Mononuclear cell (primary cell): ENCODE measurements around the gene MED13L. TPM values are rescaled to one million over a fixed set of nuclear protein-coding genes. Genes with fewer than 3 reads are reported as not detected.

Source experiments
- H3K27me3 ChIP-seq: 2 replicates; pipeline ENCODE4 v1.6.0; 2011; ENCODE audit warnings: low read length, control low read depth; ENCODE audit not compliant: insufficient read depth
- H3K4me1 ChIP-seq: 2 replicates; pipeline ENCODE4 v1.5.1; 2011; ENCODE audit warnings: mild to moderate bottlenecking, low read length, control low read depth; ENCODE audit not compliant: insufficient read depth
- H3K4me3 ChIP-seq: 2 replicates; pipeline ENCODE4 v1.5.1; 2011; ENCODE audit warnings: mild to moderate bottlenecking, low read length, moderate library complexity
- H3K9me3 ChIP-seq: 2 replicates; pipeline ENCODE4 v1.5.1; 2011; ENCODE audit warnings: low read depth, mild to moderate bottlenecking, control low read depth, low read length
- total RNA-seq: library from RNA; depleted of rRNA; stranded (reverse); fragments of >200 nt; gene quantifications from one replicate; pipeline ENCODE4 v1.2.3, GENCODE V29; 2012

Gene MED13L
- total RNA-seq, 1 donor = 382 TPM

- Histone ChIP-seq H3K4me1 (peaks cover 46% of the 10 kb centered on the region), H3K9me3 (no peaks in the 10 kb centered on the region)
Observed at GRCh38 chr12:116131176-116131575, 146.3 kb downstream of the MED13L start.

GRCh38 chr12:116130431-116130830 is 147.1 kb downstream of the MED13L start:
- Histone ChIP-seq H3K4me1 (peaks cover 42% of the 10 kb centered on the region), H3K27me3 (no peaks in the 10 kb centered on the region), H3K9me3 (no peaks in the 10 kb centered on the region), H3K4me3 (no peak overlapping the region)

More at GRCh38 chr12:116131176-116131575, 146.3 kb downstream of the MED13L start:
- no peak overlapping the region for H3K4me3 ChIP-seq
- no peaks in the 10 kb centered on the region for H3K27me3 ChIP-seq

GRCh38 chr12:116128779-116129178 is 148.7 kb downstream of the MED13L start:
- H3K4me3 ChIP-seq = no peak overlapping the region
- no peaks in the 10 kb centered on the region for H3K9me3 ChIP-seq
- H3K4me1 ChIP-seq = peaks cover 38% of the 10 kb centered on the region
- H3K27me3 ChIP-seq = no peaks in the 10 kb centered on the region

GRCh38 chr12:116127859-116128258 is 149.6 kb downstream of the MED13L start:
- no peak overlapping the region for H3K4me3 ChIP-seq
- H3K4me1 ChIP-seq = peaks cover 34% of the 10 kb centered on the region
- no peaks in the 10 kb centered on the region for H3K27me3 ChIP-seq
- no peaks in the 10 kb centered on the region for H3K9me3 ChIP-seq

- Histone ChIP-seq H3K4me3 (no peak overlapping the region), H3K4me1 (peaks cover 28% of the 10 kb centered on the region), H3K9me3 (no peaks in the 10 kb centered on the region), H3K27me3 (no peaks in the 10 kb centered on the region)
Observed at GRCh38 chr12:116126610-116127009, 150.9 kb downstream of the MED13L start.

GRCh38 chr12:116125956-116126566 is 151.4 kb downstream of the MED13L start:
- Histone ChIP-seq H3K9me3 (no peaks in the 10 kb centered on the region), H3K27me3 (no peaks in the 10 kb centered on the region), H3K4me1 (peaks cover 29% of the 10 kb centered on the region), H3K4me3 (no peak overlapping the region)

GRCh38 chr12:116125084-116125483 is 152.4 kb downstream of the MED13L start:
- Histone ChIP-seq H3K9me3 (no peaks in the 10 kb centered on the region), H3K27me3 (no peaks in the 10 kb centered on the region), H3K4me1 (peaks cover 29% of the 10 kb centered on the region), H3K4me3 (no peak overlapping the region)

GRCh38 chr12:116123451-116124258 is 153.8 kb downstream of the MED13L start:
- H3K4me1 ChIP-seq = peaks cover 29% of the 10 kb centered on the region
- H3K9me3 ChIP-seq = no peaks in the 10 kb centered on the region
- H3K4me3 ChIP-seq = no peak overlapping the region

GRCh38 chr12:116122628-116123027 is 154.9 kb downstream of the MED13L start:
- H3K4me1 ChIP-seq = peaks cover 26% of the 10 kb centered on the region
- H3K4me3 ChIP-seq = no peak overlapping the region

More at GRCh38 chr12:116123451-116124258, 153.8 kb downstream of the MED13L start:
- no peaks in the 10 kb centered on the region for H3K27me3 ChIP-seq

GRCh38 chr12:116121453-116121871 is 156.0 kb downstream of the MED13L start:
- no peaks in the 10 kb centered on the region for H3K27me3 ChIP-seq
- peaks cover 22% of the 10 kb centered on the region for H3K4me1 ChIP-seq
- no peak overlapping the region for H3K4me3 ChIP-seq

More at GRCh38 chr12:116122628-116123027, 154.9 kb downstream of the MED13L start:
- no peaks in the 10 kb centered on the region for H3K27me3 ChIP-seq
- no peaks in the 10 kb centered on the region for H3K9me3 ChIP-seq

GRCh38 chr12:116116650-116117424 is 160.7 kb downstream of the MED13L start:
- Histone ChIP-seq H3K4me1 (peaks cover 6% of the 10 kb centered on the region), H3K27me3 (no peaks in the 10 kb centered on the region)

More at GRCh38 chr12:116121453-116121871, 156.0 kb downstream of the MED13L start:
- no peaks in the 10 kb centered on the region for H3K9me3 ChIP-seq

GRCh38 chr12:116113398-116114130 is 163.9 kb downstream of the MED13L start:
- no peaks in the 10 kb centered on the region for H3K4me1 ChIP-seq
- no peaks in the 10 kb centered on the region for H3K27me3 ChIP-seq
- no peak overlapping the region for H3K4me3 ChIP-seq
- H3K9me3 ChIP-seq = no peaks in the 10 kb centered on the region

More at GRCh38 chr12:116116650-116117424, 160.7 kb downstream of the MED13L start:
- Histone ChIP-seq H3K4me3 (no peak overlapping the region), H3K9me3 (no peaks in the 10 kb centered on the region)

GRCh38 chr12:116106870-116107269 is 170.6 kb downstream of the MED13L start:
- Histone ChIP-seq H3K4me1 (no peaks in the 10 kb centered on the region), H3K9me3 (no peaks in the 10 kb centered on the region), H3K27me3 (no peaks in the 10 kb centered on the region), H3K4me3 (no peak overlapping the region)

GRCh38 chr12:116104167-116104767 is 173.2 kb downstream of the MED13L start:
- Histone ChIP-seq H3K9me3 (no peaks in the 10 kb centered on the region), H3K4me1 (no peaks in the 10 kb centered on the region), H3K27me3 (no peaks in the 10 kb centered on the region), H3K4me3 (no peak overlapping the region)
